Fibroblast of skin of right quadriceps (primary cell): Measurements from ENCODE around the gene DMTF1.
"Not testable (repeated sequence)": the region's sequence is repeated elsewhere in the genome, so short reads cannot be mapped to it uniquely, and the experiment has no call there.

Experiments
- DNase-seq: peaks from one replicate; pipeline ENCODE4 v3.0.0-alpha.2; 2013

The DMTF1 gene

GRCh38 chr7:87152112-87152896 is at the start of gene DMTF1:
Gene DMTF1, plus strand, starts transcription at chr7:87152453. Its CDS starts 12,489 bp downstream, at chr7:87164942.
- DNase-seq: peak; percentile 97

GRCh38 chr7:87105401-87105800 is 46.9 kb upstream of the DMTF1 start:
- no peak for DNase-seq

GRCh38 chr7:87106974-87107612 is 45.2 kb upstream of the DMTF1 start:
- no peak for DNase-seq

- DNase-seq: no peak
Observed at GRCh38 chr7:87107949-87108776, 44.1 kb upstream of the DMTF1 start.

GRCh38 chr7:87110778-87111177 is 41.5 kb upstream of the DMTF1 start:
- no peak for DNase-seq

GRCh38 chr7:87111877-87112276 is 40.4 kb upstream of the DMTF1 start:
- DNase-seq: no peak

- DNase-seq: no peak
Observed at GRCh38 chr7:87113077-87113476, 39.2 kb upstream of the DMTF1 start.

- DNase-seq: not testable (repeated sequence)
Observed at GRCh38 chr7:87113904-87114303, 38.3 kb upstream of the DMTF1 start.

- not testable (repeated sequence) for DNase-seq
Observed at GRCh38 chr7:87115772-87116171, 36.5 kb upstream of the DMTF1 start.

GRCh38 chr7:87116315-87116714 is 35.9 kb upstream of the DMTF1 start:
- DNase-seq: no peak

- peak; percentile 28 for DNase-seq
Observed at GRCh38 chr7:87119581-87119980, 32.7 kb upstream of the DMTF1 start.

GRCh38 chr7:87123105-87123504 is 29.1 kb upstream of the DMTF1 start:
- DNase-seq: no peak

- no peak for DNase-seq
Observed at GRCh38 chr7:87127019-87127418, 25.2 kb upstream of the DMTF1 start.

- no peak for DNase-seq
Observed at GRCh38 chr7:87128861-87129267, 23.4 kb upstream of the DMTF1 start.

- DNase-seq: no peak
Observed at GRCh38 chr7:87129332-87129731, 22.9 kb upstream of the DMTF1 start.

- no peak for DNase-seq
Observed at GRCh38 chr7:87129848-87130247, 22.4 kb upstream of the DMTF1 start.

GRCh38 chr7:87131771-87132170 is 20.5 kb upstream of the DMTF1 start:
- no peak for DNase-seq

- DNase-seq: no peak
Observed at GRCh38 chr7:87137271-87137670, 15.0 kb upstream of the DMTF1 start.

- no peak for DNase-seq
Observed at GRCh38 chr7:87139514-87139913, 12.7 kb upstream of the DMTF1 start.

GRCh38 chr7:87140271-87140748 is 11.9 kb upstream of the DMTF1 start:
- DNase-seq: no peak

- DNase-seq: no peak
Observed at GRCh38 chr7:87144173-87144657, 8.0 kb upstream of the DMTF1 start.

- no peak for DNase-seq
Observed at GRCh38 chr7:87146740-87147386, 5.4 kb upstream of the DMTF1 start.

- DNase-seq: no peak
Observed at GRCh38 chr7:87147500-87147899, 4.8 kb upstream of the DMTF1 start.
